Breast epithelium (tissue), 3 donors: Measurements from ENCODE around the gene CES4A.

Experiments
- CTCF ChIP-seq, 3 donors: fragments of 450-650 bp; IDR thresholded peaks; one replicate each; pipeline ENCODE4 v1.5.1; 2016 to 2017; ENCODE audit warnings: antibody characterized with exemption in 3 of 3, mild to moderate bottlenecking in 3 of 3, moderate library complexity in 3 of 3
- POLR2A ChIP-seq: fragments of 450-650 bp; IDR thresholded peaks from one replicate; pipeline ENCODE4 v1.6.1; 2016; ENCODE audit warnings: antibody characterized with exemption, mild to moderate bottlenecking, moderate library complexity
- POLR2AphosphoS5 ChIP-seq, 3 donors: sonication (generic); formaldehyde crosslinking; IDR thresholded peaks; one replicate each; pipeline ENCODE4 v1.6.1; 2017; ENCODE audit warnings: antibody characterized with exemption in 3 of 3

- no peak for TF ChIP-seq CTCF (IDR thresholded peaks at IDR 0.05)
- no peak for TF ChIP-seq POLR2A
- no peak for TF ChIP-seq POLR2AphosphoS5 (IDR thresholded peaks at IDR 0.05)
These were observed 55.0 kb downstream of the CES4A start for GRCh38 chr16:67043420-67043819.
